Endodermal cell (in vitro differentiated cells): Measurements from ENCODE around the gene BTD. TPM values are rescaled to one million over a fixed set of nuclear protein-coding genes. Genes with fewer than 3 reads are reported as not detected.

Experiments
- DNase-seq: peaks from one replicate; pipeline ENCODE4 v3.0.0-alpha.2; 2017
- H3K27ac ChIP-seq: 2 replicates; pipeline ENCODE4 v1.5.1; 2013; ENCODE audit warnings: mild to moderate bottlenecking, low read depth, low read length, moderate library complexity
- H3K27me3 ChIP-seq: 2 replicates; pipeline ENCODE4 v1.6.1; 2013; ENCODE audit warnings: mild to moderate bottlenecking, low read length, moderate library complexity; ENCODE audit not compliant: insufficient read depth, control insufficient read depth, poor library complexity, severe bottlenecking
- H3K36me3 ChIP-seq: 2 replicates; pipeline ENCODE4 v1.7.0; 2013; ENCODE audit warnings: mild to moderate bottlenecking, low read length, moderate library complexity; ENCODE audit not compliant: control insufficient read depth, insufficient read depth
- H3K4me1 ChIP-seq: one replicate; pipeline ENCODE4 v1.7.0; 2013; ENCODE audit warnings: low read length; ENCODE audit not compliant: control insufficient read depth, insufficient read depth
- H3K4me3 ChIP-seq: 2 replicates; pipeline ENCODE4 v1.5.1; 2013; ENCODE audit warnings: mild to moderate bottlenecking, low read length, moderate library complexity
- H3K9ac ChIP-seq: 2 replicates; pipeline ENCODE4 v1.6.1; 2013; ENCODE audit warnings: mild to moderate bottlenecking, low read length, moderate library complexity; ENCODE audit not compliant: poor library complexity, severe bottlenecking; ENCODE audit errors: extremely low read depth
- H3K9me3 ChIP-seq: 2 replicates; pipeline ENCODE4 v1.6.1; 2013; ENCODE audit warnings: mild to moderate bottlenecking, low read length, moderate library complexity; ENCODE audit not compliant: control insufficient read depth
- H3K27ac Mint-ChIP-seq: 2 replicates; pipeline ENCODE4 v1.8.0; 2020; ENCODE audit warnings: mixed read lengths
- H3K27me3 Mint-ChIP-seq: 2 replicates; pipeline ENCODE4 v1.8.0; 2021; ENCODE audit warnings: mild to moderate bottlenecking, mixed read lengths; ENCODE audit not compliant: insufficient read depth
- H3K36me3 Mint-ChIP-seq: 2 replicates; pipeline ENCODE4 v1.8.0; 2020; ENCODE audit warnings: low read depth, mixed read lengths
- H3K4me1 Mint-ChIP-seq: 2 replicates; pipeline ENCODE4 v1.8.0; 2020; ENCODE audit warnings: mixed read lengths
- H3K4me3 Mint-ChIP-seq: 2 replicates; pipeline ENCODE4 v1.8.0; 2020; ENCODE audit warnings: mild to moderate bottlenecking, moderate library complexity, mixed read lengths
- H3K9me3 Mint-ChIP-seq: 2 replicates; pipeline ENCODE4 v1.8.0; 2020; ENCODE audit warnings: mild to moderate bottlenecking, mixed read lengths
- CTCF ChIP-seq: fragments of 200-600 bp; sonication (generic); conservative IDR thresholded peaks from 2 replicates; pipeline ENCODE4 v1.5.0; 2021; ENCODE audit warnings: antibody characterized with exemption, mild to moderate bottlenecking
- WGBS, 2 experiments: methylation state at CpG; one replicate each; pipeline versions ENCODE4 v1.1.5 to v1.1.7; 2013; ENCODE audit warnings: missing lambda C conversion rate in 2 of 2, mixed read lengths in 1 of 2; ENCODE audit not compliant: insufficient coverage in 1 of 2, insufficient read length in 1 of 2; 5-methylcytosine and 5-hydroxymethylcytosine counted together
- total RNA-seq, 2 donors: library from RNA; stranded (reverse); fragmentation: NEBNext Ultra II Directional in 1 of 2; extraction: Animal tissue kit (Norgen Biotek cat#: 25700) in 1 of 2; gene quantifications; 2 replicates in 1 of 2; 3 replicates in 1 of 2; pipeline ENCODE4 v1.2.1, GENCODE V29; 2021

BTD gene
- total RNA-seq, 2 donors from 2014 or later, result 25.7 to 27.8 TPM

- Histone ChIP-seq H3K4me1 (no peaks in the 10 kb centered on the region), H3K9me3 (no peaks in the 10 kb centered on the region), H3K4me3 (no peak overlapping the region), H3K36me3 (no peaks in the 10 kb centered on the region), H3K27ac (no peak overlapping the region), H3K9ac (no peak overlapping the region), H3K27me3 (no peaks in the 10 kb centered on the region)
- Mint-ChIP-seq H3K27me3 (no peaks in the 10 kb centered on the region), H3K27ac (no peak overlapping the region), H3K4me1 (peaks cover 7% of the 10 kb centered on the region), H3K36me3 (peaks cover 6% of the 10 kb centered on the region), H3K9me3 (peaks cover under 1% of the 10 kb centered on the region), H3K4me3 (no peak overlapping the region)
- TF ChIP-seq CTCF, result no peak
- WGBS, 2 experiments, result 95 to 100% methylated on average over 3 to 4 of the region's 4 CpGs
- no peak for DNase-seq
Observed at GRCh38 chr3:15610082-15610759, 8.7 kb downstream of the BTD start.

- H3K4me3 Mint-ChIP-seq, result no peak overlapping the region
- no peak for DNase-seq
- Histone ChIP-seq H3K4me3 (no peak overlapping the region), H3K9ac (no peak overlapping the region), H3K27ac (no peak overlapping the region), H3K27me3 (no peaks in the 10 kb centered on the region), H3K9me3 (no peaks in the 10 kb centered on the region), H3K4me1 (no peaks in the 10 kb centered on the region), H3K36me3 (no peaks in the 10 kb centered on the region)
- H3K4me1 Mint-ChIP-seq, result peaks cover 7% of the 10 kb centered on the region
- TF ChIP-seq CTCF, result no peak
- H3K27ac Mint-ChIP-seq, result no peak overlapping the region
- 93 to 100% methylated on average over 3 of the region's 3 CpGs for WGBS, 2 experiments
- H3K9me3 Mint-ChIP-seq, result no peaks in the 10 kb centered on the region
- H3K27me3 Mint-ChIP-seq, result no peaks in the 10 kb centered on the region
- peaks cover 4% of the 10 kb centered on the region for H3K36me3 Mint-ChIP-seq
Observed at GRCh38 chr3:15611018-15611417, 9.5 kb downstream of the BTD start.

- no peak overlapping the region for H3K4me3 ChIP-seq
- H3K4me3 Mint-ChIP-seq, result no peak overlapping the region
- H3K9me3 Mint-ChIP-seq, result no peaks in the 10 kb centered on the region
- no peaks in the 10 kb centered on the region for H3K27me3 ChIP-seq
- H3K4me1 Mint-ChIP-seq, result peaks cover 1% of the 10 kb centered on the region
- H3K36me3 Mint-ChIP-seq, result peaks cover 3% of the 10 kb centered on the region
- no peak for TF ChIP-seq CTCF
- DNase-seq, result no peak
- no peak overlapping the region for H3K27ac ChIP-seq
- no peak overlapping the region for H3K27ac Mint-ChIP-seq
- no peaks in the 10 kb centered on the region for H3K27me3 Mint-ChIP-seq
- H3K36me3 ChIP-seq, result no peaks in the 10 kb centered on the region
- 88% methylated on average over 1 of the region's 1 CpG; no CpG with 5 or more reads in 1 of the 2 experiments for WGBS, 2 experiments
- H3K4me1 ChIP-seq, result no peaks in the 10 kb centered on the region
- no peaks in the 10 kb centered on the region for H3K9me3 ChIP-seq
- H3K9ac ChIP-seq, result no peak overlapping the region
Observed at GRCh38 chr3:15612001-15612400, 10.5 kb downstream of the BTD start.
